Endothelial cell (in vitro differentiated cells): ENCODE measurements around the gene TPRA1. TPM values are rescaled to one million over a fixed set of nuclear protein-coding genes. Genes with fewer than 3 reads are reported as not detected.

Source experiments
- DNase-seq: peaks from one replicate; pipeline ENCODE4 v3.0.0; 2021; ENCODE audit warnings: low spot score
- H3K27ac Mint-ChIP-seq: one replicate; pipeline ENCODE4 v1.8.0; 2021; ENCODE audit warnings: mixed read lengths, inconsistent platforms; ENCODE audit not compliant: unreplicated experiment
- H3K27me3 Mint-ChIP-seq: one replicate; pipeline ENCODE4 v1.8.0; 2021; ENCODE audit warnings: mild to moderate bottlenecking, moderate library complexity, mixed read lengths, inconsistent platforms; ENCODE audit not compliant: unreplicated experiment
- H3K36me3 Mint-ChIP-seq: one replicate; pipeline ENCODE4 v1.8.0; 2021; ENCODE audit warnings: mild to moderate bottlenecking, low read depth, mixed read lengths, inconsistent platforms; ENCODE audit not compliant: unreplicated experiment
- H3K4me1 Mint-ChIP-seq: one replicate; pipeline ENCODE4 v1.8.0; 2021; ENCODE audit warnings: mild to moderate bottlenecking, mixed read lengths, inconsistent platforms; ENCODE audit not compliant: unreplicated experiment
- H3K4me3 Mint-ChIP-seq: one replicate; pipeline ENCODE4 v1.8.0; 2021; ENCODE audit warnings: mild to moderate bottlenecking, mixed read lengths, inconsistent platforms; ENCODE audit not compliant: unreplicated experiment
- H3K9me3 Mint-ChIP-seq: one replicate; pipeline ENCODE4 v1.8.0; 2021; ENCODE audit warnings: mixed read lengths, inconsistent platforms; ENCODE audit not compliant: unreplicated experiment
- total RNA-seq: library from RNA; stranded (reverse); fragmentation: NEBNext Ultra II Directional; extraction: Animal tissue kit (Norgen Biotek cat#: 25700); gene quantifications from one replicate; pipeline ENCODE4 v1.2.1, GENCODE V29; 2021; ENCODE audit not compliant: unreplicated experiment
- TF ChIP-seq, protein P1 (sequence below): fragments of 200-600 bp; sonication (generic); IDR thresholded peaks from one replicate; pipeline ENCODE4 v1.5.0; 2021; ENCODE audit warnings: antibody characterized with exemption; ENCODE audit not compliant: unreplicated experiment

TPRA1 gene
- total RNA-seq, 1 donor from 2014 or later: 36.9 TPM

- Mint-ChIP-seq H3K36me3 (peaks cover 7% of the 10 kb centered on the region), H3K27ac (no peak overlapping the region), H3K9me3 (no peaks in the 10 kb centered on the region), H3K27me3 (no peaks in the 10 kb centered on the region), H3K4me3 (no peak overlapping the region), H3K4me1 (peaks cover 8% of the 10 kb centered on the region)
- DNase-seq: no peak
- TF ChIP-seq, protein P1, sequence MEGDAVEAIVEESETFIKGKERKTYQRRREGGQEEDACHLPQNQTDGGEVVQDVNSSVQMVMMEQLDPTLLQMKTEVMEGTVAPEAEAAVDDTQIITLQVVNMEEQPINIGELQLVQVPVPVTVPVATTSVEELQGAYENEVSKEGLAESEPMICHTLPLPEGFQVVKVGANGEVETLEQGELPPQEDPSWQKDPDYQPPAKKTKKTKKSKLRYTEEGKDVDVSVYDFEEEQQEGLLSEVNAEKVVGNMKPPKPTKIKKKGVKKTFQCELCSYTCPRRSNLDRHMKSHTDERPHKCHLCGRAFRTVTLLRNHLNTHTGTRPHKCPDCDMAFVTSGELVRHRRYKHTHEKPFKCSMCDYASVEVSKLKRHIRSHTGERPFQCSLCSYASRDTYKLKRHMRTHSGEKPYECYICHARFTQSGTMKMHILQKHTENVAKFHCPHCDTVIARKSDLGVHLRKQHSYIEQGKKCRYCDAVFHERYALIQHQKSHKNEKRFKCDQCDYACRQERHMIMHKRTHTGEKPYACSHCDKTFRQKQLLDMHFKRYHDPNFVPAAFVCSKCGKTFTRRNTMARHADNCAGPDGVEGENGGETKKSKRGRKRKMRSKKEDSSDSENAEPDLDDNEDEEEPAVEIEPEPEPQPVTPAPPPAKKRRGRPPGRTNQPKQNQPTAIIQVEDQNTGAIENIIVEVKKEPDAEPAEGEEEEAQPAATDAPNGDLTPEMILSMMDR: no peak
Measured at GRCh38 chr3:127585163-127585812, 5.2 kb downstream of the TPRA1 start.

DNA sequence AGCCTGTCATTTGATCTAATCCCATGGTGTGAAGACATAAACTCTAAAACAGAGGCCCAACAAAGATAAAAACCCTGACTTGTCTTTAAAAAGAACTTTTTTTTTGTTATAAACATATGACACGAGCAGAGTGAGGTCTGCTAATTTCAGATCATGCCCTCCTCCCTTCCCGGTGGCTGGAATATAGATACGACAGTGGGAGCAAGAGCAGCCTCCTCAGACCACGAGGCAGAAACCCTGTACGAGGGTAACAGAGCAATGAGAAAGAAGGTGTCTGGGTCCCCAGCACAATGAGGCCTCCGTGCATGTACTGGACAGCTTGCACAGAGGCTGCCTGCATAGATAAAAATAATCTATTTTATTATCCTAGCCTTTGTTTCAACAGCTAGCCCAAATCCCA lies 5.8 kb downstream of the TPRA1 start:
- TF ChIP-seq, protein P1: no peak
- H3K27me3 Mint-ChIP-seq: no peaks in the 10 kb centered on the region
- no peaks in the 10 kb centered on the region for H3K9me3 Mint-ChIP-seq
- H3K4me3 Mint-ChIP-seq: no peak overlapping the region
- H3K36me3 Mint-ChIP-seq: peaks cover 7% of the 10 kb centered on the region
- H3K4me1 Mint-ChIP-seq: peaks cover 8% of the 10 kb centered on the region
- DNase-seq: no peak
- no peak overlapping the region for H3K27ac Mint-ChIP-seq

DNA sequence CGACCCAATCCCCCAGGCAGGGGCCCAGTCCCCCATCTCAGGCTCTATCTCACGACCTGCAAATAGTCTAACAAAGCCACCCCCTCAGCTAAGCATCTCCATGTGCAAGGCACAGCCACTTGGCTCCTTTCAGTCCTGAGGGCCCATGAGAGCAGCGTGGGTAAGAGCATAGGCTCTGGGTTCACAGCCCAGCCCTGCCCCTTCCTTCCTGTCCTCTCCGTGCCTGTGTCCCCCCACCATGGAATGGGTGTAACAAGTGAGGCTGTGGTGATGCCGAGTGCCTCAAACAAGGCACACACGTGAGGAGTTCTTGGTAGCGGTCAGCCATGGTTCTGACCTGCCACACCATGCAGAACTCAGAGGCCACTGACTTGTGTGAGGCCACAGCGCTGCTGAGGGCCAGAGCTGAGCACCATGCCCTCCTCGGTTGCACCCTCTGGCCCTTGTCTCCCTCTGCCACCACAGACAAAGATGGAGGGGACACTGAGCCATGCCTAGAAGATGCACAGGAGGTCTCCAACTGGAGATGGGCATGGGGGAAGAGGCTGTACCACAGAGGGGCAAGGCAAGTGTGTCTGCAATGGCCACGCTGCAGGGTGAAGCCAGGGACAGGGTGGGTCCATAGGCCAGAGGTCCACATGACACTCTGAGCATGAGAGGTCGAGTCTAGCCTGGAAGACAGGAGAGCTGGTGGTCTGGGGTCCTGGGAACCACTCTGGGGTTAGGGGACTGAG lies 10.0 kb downstream of the TPRA1 start:
- Mint-ChIP-seq H3K27me3 (peaks cover 2% of the 10 kb centered on the region), H3K27ac (no peak overlapping the region), H3K9me3 (no peaks in the 10 kb centered on the region), H3K36me3 (peaks cover 8% of the 10 kb centered on the region), H3K4me1 (no peaks in the 10 kb centered on the region), H3K4me3 (no peak overlapping the region)
- DNase-seq: no peak
- TF ChIP-seq, protein P1: no peak

DNA sequence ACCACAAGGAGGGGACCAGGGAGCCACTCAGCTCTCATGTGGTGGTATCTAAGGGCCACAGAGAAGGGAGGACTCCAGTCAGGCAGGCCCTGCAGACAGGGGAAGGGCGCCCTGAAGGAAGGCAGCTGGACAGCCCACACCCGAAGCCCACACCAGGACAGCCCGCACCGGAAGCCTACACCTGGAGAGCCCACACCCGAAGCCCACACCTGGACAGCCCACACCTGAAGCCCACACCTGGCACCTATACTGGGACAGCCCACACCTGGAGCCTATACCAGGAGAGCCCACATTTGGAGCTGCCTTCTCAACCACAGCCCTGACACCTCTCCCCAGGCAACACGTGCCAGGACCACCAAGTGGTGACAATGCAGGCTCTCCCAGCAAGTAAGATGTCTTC lies 11.7 kb downstream of the TPRA1 start:
- H3K4me1 Mint-ChIP-seq: peaks cover 2% of the 10 kb centered on the region
- H3K27ac Mint-ChIP-seq: no peak overlapping the region
- TF ChIP-seq, protein P1: no peak
- no peak overlapping the region for H3K4me3 Mint-ChIP-seq
- H3K27me3 Mint-ChIP-seq: peaks cover 2% of the 10 kb centered on the region
- peaks cover 7% of the 10 kb centered on the region for H3K36me3 Mint-ChIP-seq
- no peaks in the 10 kb centered on the region for H3K9me3 Mint-ChIP-seq
- DNase-seq: no peak

DNA sequence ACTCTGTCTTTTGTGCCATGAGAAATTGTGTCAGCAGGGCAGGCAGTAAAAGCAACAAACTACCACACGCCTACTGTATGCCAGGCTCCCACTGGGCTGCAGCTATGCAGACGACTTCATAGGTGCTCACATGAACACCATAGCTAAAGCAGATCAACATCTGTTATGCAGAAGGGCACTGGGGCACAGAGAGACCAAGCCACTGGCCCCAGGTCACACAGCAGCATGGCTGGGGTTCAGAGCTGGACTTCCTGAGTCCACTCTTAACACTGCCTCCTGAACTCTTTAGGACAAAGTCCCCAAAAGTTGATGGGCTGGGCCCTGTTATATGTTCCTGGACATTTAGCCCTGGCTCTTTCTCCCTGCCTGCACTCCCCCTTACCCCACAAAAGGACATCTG lies 12.4 kb downstream of the TPRA1 start:
- peaks cover 7% of the 10 kb centered on the region for H3K36me3 Mint-ChIP-seq
- H3K4me3 Mint-ChIP-seq: no peak overlapping the region
- no peak overlapping the region for H3K27ac Mint-ChIP-seq
- TF ChIP-seq, protein P1: no peak
- H3K27me3 Mint-ChIP-seq: peaks cover 2% of the 10 kb centered on the region
- no peak for DNase-seq
- H3K4me1 Mint-ChIP-seq: peaks cover 2% of the 10 kb centered on the region
- H3K9me3 Mint-ChIP-seq: no peaks in the 10 kb centered on the region
